IPS DF 4.7 (cell line): ENCODE results near the gene ADO.
"Not testable (repeated sequence)": the region's sequence is repeated elsewhere in the genome, so short reads cannot be mapped to it uniquely, and the experiment has no call there.

Experiments used
- DNase-seq: peaks from one replicate; pipeline ENCODE4 v3.0.0-alpha.2; 2013; ENCODE audit warnings: low spot score; ENCODE audit errors: extremely low read depth

Gene ADO

GRCh38 chr10:62804356-62805230 lies at the start of gene ADO:
Gene ADO (plus strand): TSS chr10:62804720. CDS start chr10:62805060, 340 bp downstream.
- DNase-seq: no peak

- DNase-seq: no peak
Observed at GRCh38 chr10:62754963-62755362, 49.6 kb upstream of the ADO start.

DNA sequence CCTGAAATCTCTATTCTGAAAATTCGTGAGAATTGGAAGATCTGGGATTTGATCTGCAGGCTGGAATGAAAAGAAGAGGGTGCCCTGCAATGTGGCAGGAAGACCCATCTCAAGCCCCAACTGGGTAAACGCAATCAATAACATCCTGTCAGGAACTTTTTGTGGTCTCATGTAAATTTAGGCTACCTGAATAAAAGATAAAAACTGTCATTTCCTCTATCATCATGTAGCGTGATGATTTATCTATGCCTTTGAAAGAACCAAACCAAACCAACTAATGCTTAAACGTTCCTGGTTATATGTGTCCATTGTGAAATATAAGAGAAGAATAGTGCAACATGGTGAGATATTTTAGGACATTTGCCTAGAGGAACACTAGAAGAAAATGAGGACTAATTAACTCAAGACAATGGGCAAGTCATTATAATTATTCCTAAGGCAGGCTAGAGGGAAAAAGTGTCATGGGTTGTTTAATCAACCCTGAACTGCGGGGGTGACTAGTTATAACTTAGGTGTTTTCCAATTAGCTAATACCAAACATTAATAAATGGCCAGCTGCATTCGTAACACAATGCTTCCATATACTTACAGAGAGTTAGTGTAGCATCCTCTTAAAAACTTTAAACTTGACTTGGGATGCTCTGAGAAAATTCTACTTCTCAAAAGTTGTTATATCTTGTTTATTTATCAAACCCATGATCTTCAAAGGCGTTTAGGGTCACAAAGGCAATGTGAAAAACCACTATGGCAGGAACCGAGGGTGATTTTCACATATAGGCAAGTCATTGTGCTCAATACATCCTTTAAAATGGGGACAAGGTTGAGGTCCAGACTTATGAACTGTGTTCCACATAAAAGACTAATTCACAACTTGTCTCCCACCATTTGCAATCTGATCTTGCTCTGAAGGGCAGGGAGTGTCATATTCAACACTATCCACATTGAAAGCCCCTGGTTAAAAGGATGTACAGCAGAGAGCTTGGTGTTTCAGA lies 48.6 kb upstream of the ADO start:
- DNase-seq: no peak

- no peak for DNase-seq
Observed at GRCh38 chr10:62759599-62760175, 44.8 kb upstream of the ADO start.

- no peak for DNase-seq
Observed at GRCh38 chr10:62760401-62760800, 44.1 kb upstream of the ADO start.

GRCh38 chr10:62761115-62761514 lies 43.4 kb upstream of the ADO start:
- DNase-seq: no peak

DNA sequence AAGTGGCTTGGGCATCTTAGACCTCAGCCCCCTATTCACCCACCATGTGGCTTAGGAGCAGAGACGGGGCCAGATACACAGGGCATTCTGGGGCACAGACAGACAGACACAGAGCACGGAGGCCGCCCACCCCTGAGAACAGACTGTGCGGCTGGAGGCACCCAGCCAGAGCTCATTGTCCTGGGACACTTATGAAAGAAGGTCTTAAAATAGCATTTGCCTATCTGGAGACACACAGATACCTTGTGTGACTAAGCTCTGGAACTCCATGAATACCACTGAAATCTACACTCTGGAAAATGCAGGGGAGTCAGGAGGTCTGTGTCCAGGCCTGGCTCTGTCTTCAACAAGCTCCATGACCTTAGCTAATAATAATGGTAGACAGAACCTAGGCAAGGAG lies 41.4 kb upstream of the ADO start:
- no peak for DNase-seq

GRCh38 chr10:62764011-62764410 lies 40.5 kb upstream of the ADO start:
- DNase-seq: no peak

GRCh38 chr10:62765726-62766125 lies 38.8 kb upstream of the ADO start:
- no peak for DNase-seq

GRCh38 chr10:62766386-62766785 lies 38.1 kb upstream of the ADO start:
- DNase-seq: no peak

DNA sequence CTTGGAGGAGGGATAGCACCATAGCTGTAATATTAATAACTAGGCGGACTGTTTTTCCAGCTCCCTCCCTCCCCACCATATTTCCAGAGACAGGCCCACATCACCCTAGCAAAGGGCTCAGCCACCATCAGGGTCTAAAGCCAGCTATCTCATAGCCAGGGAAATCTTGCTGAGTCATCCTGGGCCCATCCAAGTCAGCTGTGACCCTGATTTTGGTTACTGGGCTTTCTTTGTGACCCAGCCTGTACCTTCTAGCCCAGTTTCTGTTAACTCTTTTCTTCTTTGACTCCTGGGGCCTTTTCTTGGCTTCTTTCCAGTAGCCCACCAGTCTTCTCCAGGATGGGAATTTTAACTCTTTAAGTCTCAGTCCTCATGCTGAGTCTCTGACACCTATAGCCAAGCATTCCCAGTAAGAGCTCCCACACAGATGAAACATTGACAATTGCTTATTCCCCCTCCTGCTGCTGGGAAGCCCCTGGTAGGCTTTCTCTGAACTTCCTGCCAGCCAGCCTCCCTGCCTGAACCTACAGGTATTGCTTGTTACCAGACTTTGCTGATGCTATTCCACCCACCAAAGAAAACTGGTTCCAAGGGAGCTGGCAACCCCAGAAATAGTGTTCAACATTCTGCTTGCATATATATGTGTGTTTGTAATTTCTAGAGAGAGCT lies 34.8 kb upstream of the ADO start:
- no peak for DNase-seq

DNA sequence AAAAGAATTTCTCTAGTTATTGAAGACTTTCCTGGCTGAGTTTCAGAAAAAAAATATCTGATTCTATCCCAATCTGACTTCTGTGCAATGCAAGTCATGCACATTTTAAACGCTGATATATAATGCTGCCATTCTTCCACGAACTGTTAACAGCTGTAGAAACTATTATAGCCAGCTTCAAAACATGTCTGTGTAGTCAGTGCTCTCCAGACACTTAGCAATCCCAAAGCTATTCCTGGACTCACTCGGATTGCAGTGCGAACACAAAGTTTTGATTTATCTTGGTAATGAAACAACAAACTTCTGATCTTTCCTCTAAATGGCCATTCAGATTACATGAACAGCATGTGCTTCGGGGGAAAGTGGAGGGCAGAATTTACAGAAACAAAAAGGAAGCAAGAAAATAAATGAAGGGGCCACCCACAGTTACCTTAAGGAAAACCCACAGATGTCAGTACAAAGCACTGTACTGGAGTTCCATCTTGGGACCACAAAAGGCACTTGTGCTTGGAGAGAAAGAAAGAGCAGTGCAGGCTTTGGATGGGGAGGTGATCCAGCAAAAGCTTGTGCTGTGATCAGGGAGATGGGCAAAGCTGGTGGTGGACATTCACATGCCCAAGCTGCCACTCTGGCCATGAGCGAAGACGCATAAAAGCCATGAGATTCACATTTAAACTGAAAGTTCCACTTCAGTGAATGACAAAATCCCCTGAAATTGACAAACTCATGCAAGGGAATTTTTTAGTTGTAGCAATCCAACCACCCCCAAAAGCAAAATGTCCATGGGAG lies 32.1 kb upstream of the ADO start:
- DNase-seq: no peak

GRCh38 chr10:62778125-62778524 lies 26.4 kb upstream of the ADO start:
- DNase-seq: no peak

DNA sequence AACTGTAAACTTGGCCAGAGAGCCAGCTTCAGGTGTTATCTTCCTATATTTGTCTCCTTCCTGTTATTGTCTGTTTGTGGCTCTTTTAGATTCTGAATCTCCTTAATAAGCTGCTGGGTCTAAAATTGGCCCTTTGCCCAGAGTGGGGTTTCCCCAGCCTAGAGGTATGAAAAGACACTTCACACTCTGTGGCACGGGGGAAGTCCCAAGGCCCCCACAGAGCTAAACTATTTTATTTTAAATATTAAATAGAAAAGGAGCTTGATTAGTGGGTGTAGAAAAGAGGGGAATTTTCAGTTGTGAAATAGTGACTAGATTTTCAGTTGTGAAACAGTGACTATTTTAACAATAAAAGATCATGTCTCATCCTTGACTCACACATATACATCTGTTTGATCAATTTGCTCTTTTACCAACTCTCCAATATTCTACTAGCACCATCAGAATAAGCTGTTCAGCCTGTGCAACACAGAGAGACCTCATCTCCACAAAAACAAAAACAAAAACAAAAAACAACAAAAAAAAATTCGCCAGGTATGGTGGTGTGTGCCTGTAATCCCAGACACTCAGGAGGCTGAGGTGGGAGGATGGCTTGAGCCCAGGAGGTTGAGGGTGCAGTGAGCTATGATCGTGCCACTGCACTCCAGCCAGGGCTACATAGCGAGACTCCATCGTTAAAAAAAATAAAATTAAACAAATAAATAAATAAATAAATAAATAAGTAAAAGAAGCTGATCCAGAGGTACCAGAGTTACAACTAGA lies 24.9 kb upstream of the ADO start:
- DNase-seq: no peak

- not testable (repeated sequence) for DNase-seq
Observed at GRCh38 chr10:62784537-62784936, 20.0 kb upstream of the ADO start.

- DNase-seq: not testable (repeated sequence)
Observed at GRCh38 chr10:62788285-62788684, 16.2 kb upstream of the ADO start.

DNA sequence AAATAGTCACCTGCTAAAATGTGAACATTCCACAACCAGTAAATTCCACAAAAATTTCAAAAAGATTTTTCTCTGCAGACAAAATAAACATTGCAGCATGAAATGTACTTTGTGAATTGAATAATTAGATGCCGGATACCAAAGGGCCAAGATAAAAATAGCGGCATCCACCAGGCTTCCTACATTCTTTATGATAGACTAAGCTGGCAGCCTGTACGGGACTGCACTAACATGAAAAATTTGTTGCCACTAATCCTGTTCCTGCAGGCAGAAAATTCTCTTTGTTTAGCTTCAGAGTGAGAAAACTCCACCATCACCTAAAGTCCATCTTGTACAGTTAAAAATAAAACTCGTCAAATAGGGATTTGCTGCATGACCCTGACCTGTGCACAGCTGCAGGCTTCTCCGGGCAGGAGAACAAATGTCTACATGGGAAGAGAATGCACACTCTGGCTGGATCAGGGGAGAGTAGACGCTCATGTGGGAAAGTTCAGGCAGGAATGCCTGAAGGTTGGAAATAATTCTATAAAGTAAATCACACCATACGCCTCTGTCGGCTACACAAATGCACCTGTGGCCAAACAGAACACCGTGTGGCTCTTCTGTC lies 15.6 kb upstream of the ADO start:
- no peak for DNase-seq

GRCh38 chr10:62790019-62790555 lies 14.4 kb upstream of the ADO start:
- no peak for DNase-seq

- DNase-seq: no peak
Observed at GRCh38 chr10:62790571-62790970, 13.9 kb upstream of the ADO start.
